OCI-LY1 (cell line): Measurements from ENCODE around the gene ZDHHC14.

ENCODE experiments used
- H2AFZ ChIP-seq: fragments of 200-600 bp; sonication (generic), shearing (Covaris generic); 2 replicates; pipeline ENCODE4 v1.6.0; 2014; ENCODE audit warnings: antibody characterized with exemption, mild to moderate bottlenecking, low read length
- H3F3A ChIP-seq: fragments of 200-600 bp; sonication (generic), shearing (Covaris generic); 2 replicates; pipeline ENCODE4 v1.6.0; 2014; ENCODE audit warnings: mild to moderate bottlenecking, antibody characterized with exemption, low read length, moderate library complexity; ENCODE audit not compliant: insufficient read depth
- H3K27ac ChIP-seq: fragments of 200-600 bp; sonication (generic); 2 replicates; pipeline ENCODE4 v1.5.1; 2014; ENCODE audit warnings: low read length, mixed run types, mild to moderate bottlenecking, low read depth; ENCODE audit not compliant: poor library complexity, severe bottlenecking
- H3K27me3 ChIP-seq: fragments of 200-600 bp; sonication (generic); 2 replicates; pipeline ENCODE4 v1.6.0; 2014; ENCODE audit warnings: antibody characterized with exemption, mild to moderate bottlenecking, low read length, moderate library complexity; ENCODE audit not compliant: insufficient read depth
- H3K36me3 ChIP-seq: fragments of 200-600 bp; sonication (generic); 2 replicates; pipeline ENCODE4 v1.6.1; 2014; ENCODE audit warnings: mild to moderate bottlenecking, antibody characterized with exemption, low read length, moderate library complexity, mixed read lengths; ENCODE audit not compliant: insufficient read depth
- H3K4me1 ChIP-seq: fragments of 200-600 bp; sonication (generic); 2 replicates; pipeline ENCODE4 v1.5.1; 2014; ENCODE audit warnings: mild to moderate bottlenecking, low read length, moderate library complexity; ENCODE audit not compliant: insufficient read depth, severe bottlenecking
- H3K4me2 ChIP-seq: fragments of 200-600 bp; sonication (generic), shearing (Covaris generic); 2 replicates; pipeline ENCODE4 v1.6.1; 2014; ENCODE audit warnings: low read length
- H3K4me3 ChIP-seq: fragments of 200-600 bp; sonication (generic); 2 replicates; pipeline ENCODE4 v1.5.1; 2014; ENCODE audit warnings: low read length, low read depth, mild to moderate bottlenecking, mixed read lengths; ENCODE audit not compliant: poor library complexity, severe bottlenecking
- H3K79me2 ChIP-seq: fragments of 200-600 bp; shearing (Covaris generic); 2 replicates; pipeline ENCODE4 v1.6.1; 2016; ENCODE audit warnings: mixed run types, low read length, mixed read lengths; ENCODE audit not compliant: insufficient read depth
- H3K9ac ChIP-seq: fragments of 200-600 bp; sonication (generic), shearing (Covaris generic); 2 replicates; pipeline ENCODE4 v1.6.1; 2014; ENCODE audit warnings: mild to moderate bottlenecking, low read length, mixed read lengths
- H3K9me2 ChIP-seq: fragments of 200-600 bp; sonication (generic), shearing (Covaris generic); 2 replicates; pipeline ENCODE4 v1.6.1; 2014; ENCODE audit warnings: low read depth, mild to moderate bottlenecking, low read length, mixed read lengths
- H3K9me3 ChIP-seq: fragments of 200-600 bp; shearing (Covaris generic); 2 replicates; pipeline ENCODE4 v1.6.1; 2014; ENCODE audit warnings: low read length, mixed read lengths
- H4K20me1 ChIP-seq: fragments of 200-600 bp; sonication (generic), shearing (Covaris generic); 2 replicates; pipeline ENCODE4 v1.6.0; 2016; ENCODE audit warnings: mild to moderate bottlenecking, low read length; ENCODE audit not compliant: insufficient read depth
- CTCF ChIP-seq: fragments of 200-600 bp; sonication (generic), shearing (Covaris generic); IDR thresholded peaks from 2 replicates; pipeline ENCODE4 v1.5.1; 2017; ENCODE audit warnings: mild to moderate bottlenecking, antibody characterized with exemption, low read length, moderate library complexity, mixed read lengths
- EZH2 ChIP-seq: fragments of 200-600 bp; sonication (generic), shearing (Covaris generic); IDR thresholded peaks from 2 replicates; pipeline ENCODE4 v1.8.0; 2017; ENCODE audit warnings: borderline replicate concordance, mixed run types, mild to moderate bottlenecking, antibody characterized with exemption, low read length, moderate library complexity, mixed read lengths

Gene ZDHHC14

GRCh38 chr6:157555455-157556143 is 174.6 kb downstream of the ZDHHC14 start:
- Histone ChIP-seq H3K4me1 (no peaks in the 10 kb centered on the region), H3K79me2 (no peaks in the 10 kb centered on the region), H3K4me2 (no peak overlapping the region), H2AFZ (no peak overlapping the region), H3K27ac (no peak overlapping the region), H3K9ac (no peak overlapping the region), H4K20me1 (no peaks in the 10 kb centered on the region), H3K9me3 (no peaks in the 10 kb centered on the region), H3K27me3 (no peaks in the 10 kb centered on the region), H3K4me3 (no peak overlapping the region), H3K9me2 (no peaks in the 10 kb centered on the region), H3K36me3 (no peaks in the 10 kb centered on the region), H3F3A (no peaks in the 10 kb centered on the region)
- TF ChIP-seq CTCF: no peak
- TF ChIP-seq EZH2: no peak

GRCh38 chr6:157556144-157556645 is 175.2 kb downstream of the ZDHHC14 start:
- H3F3A ChIP-seq: no peaks in the 10 kb centered on the region
- no peaks in the 10 kb centered on the region for H3K9me2 ChIP-seq
- no peaks in the 10 kb centered on the region for H3K9me3 ChIP-seq
- no peak overlapping the region for H2AFZ ChIP-seq
- H3K4me3 ChIP-seq: no peak overlapping the region
- H3K4me2 ChIP-seq: no peak overlapping the region
- H3K4me1 ChIP-seq: no peaks in the 10 kb centered on the region
- H3K27me3 ChIP-seq: no peaks in the 10 kb centered on the region
- no peaks in the 10 kb centered on the region for H3K36me3 ChIP-seq
- H3K79me2 ChIP-seq: no peaks in the 10 kb centered on the region
- H3K27ac ChIP-seq: no peak overlapping the region
- no peak overlapping the region for H3K9ac ChIP-seq
- TF ChIP-seq EZH2: no peak
- no peak for TF ChIP-seq CTCF
- no peaks in the 10 kb centered on the region for H4K20me1 ChIP-seq

- no peak overlapping the region for H3K9ac ChIP-seq
- no peaks in the 10 kb centered on the region for H3K9me3 ChIP-seq
- no peak overlapping the region for H3K4me3 ChIP-seq
- no peaks in the 10 kb centered on the region for H3K4me1 ChIP-seq
- H2AFZ ChIP-seq: no peak overlapping the region
- TF ChIP-seq CTCF (no peak), EZH2 (no peak)
- H3K27ac ChIP-seq: no peak overlapping the region
- no peaks in the 10 kb centered on the region for H4K20me1 ChIP-seq
- H3K9me2 ChIP-seq: no peaks in the 10 kb centered on the region
- no peaks in the 10 kb centered on the region for H3K79me2 ChIP-seq
- H3F3A ChIP-seq: no peaks in the 10 kb centered on the region
- H3K4me2 ChIP-seq: no peak overlapping the region
- H3K27me3 ChIP-seq: no peaks in the 10 kb centered on the region
- no peaks in the 10 kb centered on the region for H3K36me3 ChIP-seq
Measured at GRCh38 chr6:157556671-157557430, 175.9 kb downstream of the ZDHHC14 start.
